SH-SY5Y (cell line): ENCODE results near the gene ITGA6.

Experiments
- GATA2 ChIP-seq: IDR thresholded peaks from 2 replicates; pipeline ENCODE4 v1.6.1; 2011; ENCODE audit warnings: mild to moderate bottlenecking, low read depth, low read length
- GATA3 ChIP-seq: IDR thresholded peaks from 2 replicates; pipeline ENCODE4 v1.6.1; 2011; ENCODE audit warnings: low read depth, mild to moderate bottlenecking, low read length, moderate library complexity

DNA sequence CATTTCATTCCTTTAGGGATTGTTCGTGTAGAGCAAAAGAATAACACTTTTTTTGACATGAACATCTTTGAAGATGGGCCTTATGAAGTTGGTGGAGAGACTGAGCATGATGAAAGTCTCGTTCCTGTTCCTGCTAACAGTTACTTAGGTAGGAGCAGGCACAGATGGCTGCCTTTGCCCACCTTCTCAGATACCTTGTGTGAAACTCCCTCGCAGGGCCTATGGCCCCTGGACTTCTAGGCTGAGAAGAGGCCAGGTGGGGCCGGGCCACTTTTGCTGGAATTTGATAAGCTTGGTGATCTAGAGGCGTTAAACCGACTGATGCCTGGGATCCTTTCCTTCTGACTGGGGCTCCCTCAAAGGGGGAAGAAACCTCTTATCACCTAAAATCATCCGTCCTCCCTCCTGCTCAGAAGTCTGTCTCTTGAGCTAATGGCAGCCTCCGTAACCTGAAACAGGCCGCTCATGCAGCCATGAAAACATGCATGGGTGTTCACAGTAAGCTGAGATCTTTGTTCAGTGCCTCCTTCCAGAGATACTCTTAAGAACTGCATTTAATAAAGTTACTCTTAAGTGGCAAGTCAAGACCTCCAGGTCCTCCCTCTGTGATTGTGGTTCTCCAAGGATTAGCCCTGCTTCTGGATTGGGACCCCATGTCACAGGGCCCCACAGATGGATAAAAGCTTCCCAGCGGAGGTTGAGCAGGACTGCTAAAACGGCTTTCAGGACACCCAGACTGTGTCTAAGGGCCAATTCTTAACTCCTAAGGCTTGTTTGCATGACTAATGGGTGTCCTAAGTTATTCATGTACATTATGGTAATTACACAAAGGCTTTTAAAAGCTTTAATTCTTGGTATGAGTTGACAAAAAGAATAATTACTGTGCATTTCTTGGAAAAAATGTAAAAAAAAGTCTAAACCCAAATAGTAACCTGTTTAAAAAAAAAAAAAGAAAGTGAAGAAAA is 43.9 kb downstream of the ITGA6 start:
- TF ChIP-seq GATA3 (no peak), GATA2 (no peak)
